SH-SY5Y (cell line): ENCODE results near the gene NUP43.

Experiments
- GATA2 ChIP-seq: IDR thresholded peaks from 2 replicates; pipeline ENCODE4 v1.6.1; 2011; ENCODE audit warnings: mild to moderate bottlenecking, low read depth, low read length
- GATA3 ChIP-seq: IDR thresholded peaks from 2 replicates; pipeline ENCODE4 v1.6.1; 2011; ENCODE audit warnings: low read depth, mild to moderate bottlenecking, low read length, moderate library complexity

GRCh38 chr6:149777624-149778023 lies 31.3 kb upstream of the NUP43 start:
- TF ChIP-seq GATA2 (no peak), GATA3 (no peak)
